HFFc6 (cell line): Measurements from ENCODE around the gene GRIA4. TPM values are rescaled to one million over a fixed set of nuclear protein-coding genes. Genes with fewer than 3 reads are reported as not detected.

Experiments used
- DNase-seq: peaks from one replicate; pipeline ENCODE4 v3.0.0-alpha.2; 2018
- H3K27ac Mint-ChIP-seq: 2 replicates; pipeline ENCODE4 v1.8.0; 2020; ENCODE audit warnings: mild to moderate bottlenecking, mixed read lengths
- H3K27me3 Mint-ChIP-seq: 2 replicates; pipeline ENCODE4 v1.8.0; 2021; ENCODE audit warnings: mild to moderate bottlenecking, moderate library complexity, mixed read lengths; ENCODE audit not compliant: insufficient read depth
- H3K36me3 Mint-ChIP-seq: 2 replicates; pipeline ENCODE4 v1.8.0; 2021; ENCODE audit warnings: low read depth, mixed read lengths
- H3K4me1 Mint-ChIP-seq: 2 replicates; pipeline ENCODE4 v1.8.0; 2020; ENCODE audit warnings: low read depth, mixed read lengths
- H3K4me3 Mint-ChIP-seq: 2 replicates; pipeline ENCODE4 v1.8.0; 2020; ENCODE audit warnings: mild to moderate bottlenecking, moderate library complexity, mixed read lengths
- H3K9me3 Mint-ChIP-seq: 2 replicates; pipeline ENCODE4 v1.8.0; 2020; ENCODE audit warnings: mild to moderate bottlenecking, mixed read lengths
- CTCF ChIP-seq: fragments of 200-600 bp; sonication (generic); IDR thresholded peaks from 2 replicates; pipeline ENCODE4 v1.5.0; 2021; ENCODE audit warnings: antibody characterized with exemption, mild to moderate bottlenecking
- total RNA-seq, 6 experiments: library from RNA; stranded (reverse); fragmentation: NEBNext Ultra II Directional; extraction: Animal tissue kit (Norgen Biotek cat#: 25700); gene quantifications; 2 replicates in 1 of 6; 3 replicates in 5 of 6; pipeline ENCODE4 v1.2.3, GENCODE V29; 2021

Gene GRIA4
- total RNA-seq, 6 experiments from 2014 or later = not detected

GRCh38 chr11:106021967-106022794, 412.3 kb downstream of the GRIA4 start, which contains the start of gene MSANTD4:
Gene MSANTD4, minus strand, starts transcription at chr11:106022240. Its CDS starts 11,323 bp downstream, at chr11:106010917.
- TF ChIP-seq CTCF = no peak; the same call in 1 of the 2 replicates
- Mint-ChIP-seq H3K9me3 (peaks cover 6% of the 10 kb centered on the region; the same call in 1 of the 2 replicates), H3K27ac (peak within 1 kb of the TSS; percentile 91), H3K4me3 (peak within 1 kb of the TSS; percentile 97), H3K36me3 (peaks cover 14% of the 10 kb centered on the region), H3K4me1 (peaks cover 43% of the 10 kb centered on the region), H3K27me3 (peaks cover 1% of the 10 kb centered on the region)
- DNase-seq = peak; percentile 100

- peaks cover 43% of the 10 kb centered on the region for H3K4me1 Mint-ChIP-seq
- DNase-seq = no peak
- peak overlapping the region; percentile 91 for H3K27ac Mint-ChIP-seq
- peaks cover 1% of the 10 kb centered on the region for H3K27me3 Mint-ChIP-seq
- no peak for TF ChIP-seq CTCF
- peaks cover 6% of the 10 kb centered on the region; the same call in 1 of the 2 replicates for H3K9me3 Mint-ChIP-seq
- H3K36me3 Mint-ChIP-seq = peaks cover 14% of the 10 kb centered on the region
- H3K4me3 Mint-ChIP-seq = peak overlapping the region; percentile 97
Observed at GRCh38 chr11:106022795-106023275, 413.0 kb downstream of the GRIA4 start.

- H3K36me3 Mint-ChIP-seq = no peaks in the 10 kb centered on the region
- peaks cover 6% of the 10 kb centered on the region for H3K4me1 Mint-ChIP-seq
- TF ChIP-seq CTCF = no peak
- DNase-seq = no peak
- H3K4me3 Mint-ChIP-seq = no peak overlapping the region
- peaks cover 3% of the 10 kb centered on the region for H3K27me3 Mint-ChIP-seq
- no peaks in the 10 kb centered on the region for H3K9me3 Mint-ChIP-seq
- H3K27ac Mint-ChIP-seq = no peak overlapping the region
Observed at GRCh38 chr11:106030609-106031008, 420.7 kb downstream of the GRIA4 start.

- H3K4me3 Mint-ChIP-seq = no peak overlapping the region
- peaks cover 6% of the 10 kb centered on the region for H3K4me1 Mint-ChIP-seq
- no peak overlapping the region for H3K27ac Mint-ChIP-seq
- no peak for TF ChIP-seq CTCF
- no peaks in the 10 kb centered on the region for H3K9me3 Mint-ChIP-seq
- H3K27me3 Mint-ChIP-seq = peaks cover 3% of the 10 kb centered on the region
- DNase-seq = peak; percentile 20
- no peaks in the 10 kb centered on the region for H3K36me3 Mint-ChIP-seq
Observed at GRCh38 chr11:106031202-106031810, 421.4 kb downstream of the GRIA4 start.
